ENCODE data around the gene ZBTB11. TPM values are rescaled to one million over a fixed set of nuclear protein-coding genes. Genes with fewer than 3 reads are reported as not detected.

The ZBTB11 gene
- total RNA-seq, 1 experiment from 2014 or later = 22.4 TPM

DNA sequence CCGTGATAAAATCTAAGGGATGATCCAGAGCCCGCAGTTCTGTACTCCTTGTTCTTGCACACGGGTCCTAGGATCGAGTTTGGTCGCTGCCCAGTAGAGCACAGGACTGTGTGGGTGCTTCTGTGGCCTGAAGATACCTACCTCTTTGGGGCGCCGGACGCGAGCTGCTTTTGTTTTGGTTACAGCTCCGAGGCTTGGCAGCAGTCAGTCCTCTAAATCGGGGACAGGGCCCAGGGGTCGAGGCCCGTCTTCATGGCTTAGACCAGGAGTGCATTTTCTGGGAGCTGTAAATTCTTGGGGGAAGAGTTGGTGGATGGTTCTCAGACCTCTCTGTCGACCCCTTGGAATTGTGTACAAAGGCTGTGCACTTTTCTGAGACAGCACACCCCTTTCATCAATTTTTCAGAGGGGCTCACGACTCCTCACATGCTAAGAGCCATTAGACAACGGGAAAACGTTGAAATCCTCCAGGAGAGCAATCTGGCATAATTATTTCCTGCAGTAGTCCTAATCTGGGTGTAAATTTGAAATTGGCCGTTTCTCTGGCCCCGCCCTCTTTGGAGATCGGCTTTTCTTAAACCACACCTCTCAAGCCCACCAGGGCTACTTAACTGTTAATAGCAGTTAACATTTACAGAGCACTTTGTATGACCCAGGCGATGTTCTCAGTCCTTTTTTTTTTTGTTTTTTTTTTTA lies 48.4 kb upstream of the ZBTB11 start:
- Histone ChIP-seq H3K36me3 (ENCODE audit: insufficient read depth, low read length, poor library complexity, severe bottlenecking) (peaks cover 38% of the 10 kb centered on the region), H3K4me3 (ENCODE audit: low read depth, low read length, poor library complexity, severe bottlenecking) (peak overlapping the region; percentile 95), H3K4me1 (ENCODE audit: insufficient read depth, low read length, poor library complexity, severe bottlenecking) (peaks cover 23% of the 10 kb centered on the region), H3K9me3 (ENCODE audit: low read depth, low read length, poor library complexity, severe bottlenecking) (no peaks in the 10 kb centered on the region), H3K27me3 (replicated peaks; ENCODE audit: insufficient read depth, low read depth, low read length, poor library complexity) (no peaks in the 10 kb centered on the region), H3K27ac (ENCODE audit: low read depth, low read length, poor library complexity, severe bottlenecking) (peak overlapping the region; percentile 66)
- DNase-seq (ENCODE audit: low spot score) = peak; percentile 65
- CTCF ChIA-PET = interaction anchor here (0.5 kb wide), 2 partner anchors 18 to 197 kb away, joined by 5 read pairs; no protein-coding TSS in a partner anchor
- no TSS peak for BruUV-seq (replicated peaks)
- intact Hi-C loops (cut with micrococcal nuclease; ENCODE audit: unreplicated experiment) = no loop called here
- TF ChIP-seq, protein P1, sequence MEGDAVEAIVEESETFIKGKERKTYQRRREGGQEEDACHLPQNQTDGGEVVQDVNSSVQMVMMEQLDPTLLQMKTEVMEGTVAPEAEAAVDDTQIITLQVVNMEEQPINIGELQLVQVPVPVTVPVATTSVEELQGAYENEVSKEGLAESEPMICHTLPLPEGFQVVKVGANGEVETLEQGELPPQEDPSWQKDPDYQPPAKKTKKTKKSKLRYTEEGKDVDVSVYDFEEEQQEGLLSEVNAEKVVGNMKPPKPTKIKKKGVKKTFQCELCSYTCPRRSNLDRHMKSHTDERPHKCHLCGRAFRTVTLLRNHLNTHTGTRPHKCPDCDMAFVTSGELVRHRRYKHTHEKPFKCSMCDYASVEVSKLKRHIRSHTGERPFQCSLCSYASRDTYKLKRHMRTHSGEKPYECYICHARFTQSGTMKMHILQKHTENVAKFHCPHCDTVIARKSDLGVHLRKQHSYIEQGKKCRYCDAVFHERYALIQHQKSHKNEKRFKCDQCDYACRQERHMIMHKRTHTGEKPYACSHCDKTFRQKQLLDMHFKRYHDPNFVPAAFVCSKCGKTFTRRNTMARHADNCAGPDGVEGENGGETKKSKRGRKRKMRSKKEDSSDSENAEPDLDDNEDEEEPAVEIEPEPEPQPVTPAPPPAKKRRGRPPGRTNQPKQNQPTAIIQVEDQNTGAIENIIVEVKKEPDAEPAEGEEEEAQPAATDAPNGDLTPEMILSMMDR (conservative IDR thresholded peaks at IDR 0.05; ENCODE audit: low read depth, low read length) = no peak
- POLR2A ChIA-PET (ENCODE audit: low non-redundant PET) = interaction anchor here (0.6 kb wide), 1 partner anchor 84 kb away, joined by 3 read pairs; no protein-coding TSS in a partner anchor

DNA sequence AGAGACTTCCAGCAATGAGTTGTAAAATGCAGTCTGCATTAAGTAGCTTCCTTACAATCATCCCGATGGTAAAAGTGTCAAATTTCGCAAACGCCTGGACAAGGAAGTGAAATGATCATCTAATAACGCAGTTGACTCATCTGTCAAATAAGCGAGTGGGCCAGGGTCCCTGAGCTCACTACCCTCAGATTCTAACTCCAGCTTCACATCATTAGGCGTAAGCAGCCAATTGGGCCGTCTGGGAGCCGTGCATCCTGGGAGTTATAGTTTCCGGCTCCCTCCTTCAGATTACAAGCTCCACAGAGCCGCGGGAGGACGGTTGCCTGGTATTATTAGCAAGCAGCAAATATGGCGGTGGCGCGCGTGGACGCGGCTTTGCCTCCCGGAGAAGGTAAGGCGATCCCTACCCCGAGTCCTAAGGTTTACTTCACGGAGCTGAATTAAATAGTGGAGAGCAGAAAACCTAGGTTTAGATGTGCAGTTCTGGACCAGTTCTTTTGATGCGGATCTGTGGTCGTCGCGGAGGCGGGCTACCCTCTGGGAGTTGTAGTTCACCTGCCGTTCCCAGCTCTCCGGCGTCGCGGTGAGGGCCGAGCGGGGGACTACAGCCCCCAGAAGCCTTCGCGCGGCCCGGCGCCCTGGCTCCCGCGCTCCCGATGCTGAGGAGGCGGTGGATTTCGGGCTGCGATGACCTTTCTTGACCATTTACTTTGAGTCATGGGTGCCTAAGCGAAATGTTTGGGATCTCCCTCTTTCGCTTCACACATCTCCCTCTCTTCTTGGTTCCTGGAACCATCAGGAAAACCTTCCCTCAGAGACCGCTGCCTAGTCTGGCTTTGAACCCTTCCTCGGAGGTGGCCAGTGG lies 47.6 kb upstream of the ZBTB11 start, which contains the start of gene CEP97:
TSS of gene CEP97 (plus strand) at position 286 of the 865 bp plus-strand sequence. CDS start at position 349, 63 bp downstream.
- ChIA-PET POLR2A (ENCODE audit: low non-redundant PET) (interaction anchor here (0.5 to 0.6 kb wide), 2 partner anchors 85 to 987 kb away, joined by 3 read pairs; no protein-coding TSS in a partner anchor), CTCF (interaction anchor here (0.5 kb wide), 2 partner anchors 17 to 196 kb away, joined by 5 read pairs; no protein-coding TSS in a partner anchor)
- Histone ChIP-seq H3K27ac (ENCODE audit: low read depth, low read length, poor library complexity, severe bottlenecking) (peak within 1 kb of the TSS; percentile 66), H3K9me3 (ENCODE audit: low read depth, low read length, poor library complexity, severe bottlenecking) (no peaks in the 10 kb centered on the region), H3K4me1 (ENCODE audit: insufficient read depth, low read length, poor library complexity, severe bottlenecking) (peaks cover 23% of the 10 kb centered on the region), H3K4me3 (ENCODE audit: low read depth, low read length, poor library complexity, severe bottlenecking) (peak within 1 kb of the TSS; percentile 95), H3K36me3 (ENCODE audit: insufficient read depth, low read length, poor library complexity, severe bottlenecking) (peaks cover 32% of the 10 kb centered on the region), H3K27me3 (replicated peaks; ENCODE audit: insufficient read depth, low read depth, low read length, poor library complexity) (no peaks in the 10 kb centered on the region)
- TF ChIP-seq, protein P1 (conservative IDR thresholded peaks at IDR 0.05; ENCODE audit: low read depth, low read length) = no peak
- no peak for TF ChIP-seq EZH2 (IDR thresholded peaks at IDR 0.05; ENCODE audit: borderline replicate concordance, low read depth, low read length, poor library complexity, severe bottlenecking)
- intact Hi-C loops (cut with micrococcal nuclease; ENCODE audit: unreplicated experiment) = no loop called here
- no TSS peak for BruUV-seq (replicated peaks)
- peak; percentile 98 for DNase-seq (ENCODE audit: low spot score)

DNA sequence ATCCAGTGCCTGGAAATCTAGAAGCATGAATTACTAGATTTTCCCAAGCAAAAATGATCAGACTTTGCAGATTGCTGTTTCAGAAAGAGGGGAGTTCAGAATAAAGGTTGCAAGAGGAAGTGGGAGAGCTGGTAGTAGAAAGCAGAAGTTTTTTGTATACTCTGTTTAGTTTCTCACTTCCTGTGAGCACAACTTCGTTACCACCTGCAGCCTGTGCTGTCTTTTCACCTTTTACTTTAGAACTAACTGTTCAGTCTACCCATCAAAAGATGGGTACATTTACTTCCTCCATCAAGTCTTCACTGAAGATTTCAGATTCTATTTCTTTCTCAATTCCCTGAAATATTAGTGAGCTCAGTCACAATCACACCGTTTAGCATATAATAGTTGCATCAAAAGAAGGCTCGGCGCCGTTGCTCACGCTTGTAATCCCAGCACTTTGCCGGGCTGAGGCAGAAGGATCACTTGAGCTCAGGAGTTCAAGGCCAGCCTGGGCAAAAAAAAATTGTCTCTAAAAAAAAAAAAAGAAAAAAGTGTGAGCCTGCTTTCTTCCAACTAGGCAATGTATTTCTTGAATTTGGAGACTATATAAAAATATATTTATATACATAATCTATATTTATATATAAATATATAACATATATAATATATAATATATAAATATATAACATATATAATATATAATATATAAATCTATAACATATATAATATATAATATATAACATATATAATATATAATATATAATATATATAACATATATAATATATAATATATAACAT lies 45.7 kb upstream of the ZBTB11 start:
- CTCF ChIA-PET = no interaction called here
- Histone ChIP-seq H3K9me3 (ENCODE audit: low read depth, low read length, poor library complexity, severe bottlenecking) (no peaks in the 10 kb centered on the region), H3K4me3 (ENCODE audit: low read depth, low read length, poor library complexity, severe bottlenecking) (no peak overlapping the region), H3K27ac (ENCODE audit: low read depth, low read length, poor library complexity, severe bottlenecking) (peak overlapping the region; percentile 72), H3K36me3 (ENCODE audit: insufficient read depth, low read length, poor library complexity, severe bottlenecking) (peaks cover 13% of the 10 kb centered on the region), H3K27me3 (replicated peaks; ENCODE audit: insufficient read depth, low read depth, low read length, poor library complexity) (no peaks in the 10 kb centered on the region), H3K4me1 (ENCODE audit: insufficient read depth, low read length, poor library complexity, severe bottlenecking) (peaks cover 23% of the 10 kb centered on the region)
- POLR2A ChIA-PET (ENCODE audit: low non-redundant PET) = no interaction called here
- no peak for DNase-seq (ENCODE audit: low spot score)
- TF ChIP-seq, protein P1 (conservative IDR thresholded peaks at IDR 0.05; ENCODE audit: low read depth, low read length) = no peak
- TF ChIP-seq EZH2 (IDR thresholded peaks at IDR 0.05; ENCODE audit: borderline replicate concordance, low read depth, low read length, poor library complexity, severe bottlenecking) = no peak
- intact Hi-C loops (cut with micrococcal nuclease; ENCODE audit: unreplicated experiment) = no loop called here
- no TSS peak for BruUV-seq (replicated peaks)

Measured in A673 (cell line).